Ovary (tissue), 3 donors: ENCODE measurements around the gene CHRFAM7A.
"Not testable (repeated sequence)": the region's sequence is repeated elsewhere in the genome, so short reads cannot be mapped to it uniquely, and the experiment has no call there.

Experiments used
- EP300 ChIP-seq: sonication (generic); formaldehyde crosslinking; IDR thresholded peaks from one replicate; pipeline ENCODE4 v1.6.1; 2017; ENCODE audit warnings: antibody characterized with exemption
- POLR2A ChIP-seq: fragments of 450-650 bp; IDR thresholded peaks from one replicate; pipeline ENCODE4 v1.6.1; 2017; ENCODE audit warnings: antibody characterized with exemption, mild to moderate bottlenecking, moderate library complexity
- TF ChIP-seq, protein P1 (sequence below), 3 donors: fragments of 450-650 bp in 2 of 3; fragments of 200-600 bp in 1 of 3; IDR thresholded peaks; one replicate each; pipeline versions ENCODE4 v1.5.1 to v1.8.0; 2016 to 2022; ENCODE audit warnings: antibody characterized with exemption in 3 of 3, mild to moderate bottlenecking in 1 of 3
- donor health status: DM: no; HTN: no; CAD: no.

DNA sequence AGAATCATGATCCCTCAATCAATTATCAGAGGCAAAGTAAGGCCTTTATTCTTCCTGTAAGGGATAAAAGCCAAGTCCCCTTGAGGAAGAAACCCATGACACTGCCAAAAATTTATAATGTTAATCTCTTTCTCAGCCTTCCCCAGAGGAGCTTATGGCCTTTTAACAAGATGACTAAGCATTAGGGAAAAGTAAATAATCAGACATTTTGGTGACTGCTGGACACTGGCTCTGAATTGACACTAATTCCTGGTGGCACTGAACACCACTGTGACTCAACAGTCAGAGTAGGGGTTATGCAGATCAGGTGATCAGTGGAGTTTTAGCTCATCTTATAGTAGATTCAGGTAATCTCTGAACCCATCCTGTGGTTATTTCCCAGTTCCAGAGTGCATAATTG is 82.8 kb downstream of the CHRFAM7A start:
- TF ChIP-seq, protein P1, sequence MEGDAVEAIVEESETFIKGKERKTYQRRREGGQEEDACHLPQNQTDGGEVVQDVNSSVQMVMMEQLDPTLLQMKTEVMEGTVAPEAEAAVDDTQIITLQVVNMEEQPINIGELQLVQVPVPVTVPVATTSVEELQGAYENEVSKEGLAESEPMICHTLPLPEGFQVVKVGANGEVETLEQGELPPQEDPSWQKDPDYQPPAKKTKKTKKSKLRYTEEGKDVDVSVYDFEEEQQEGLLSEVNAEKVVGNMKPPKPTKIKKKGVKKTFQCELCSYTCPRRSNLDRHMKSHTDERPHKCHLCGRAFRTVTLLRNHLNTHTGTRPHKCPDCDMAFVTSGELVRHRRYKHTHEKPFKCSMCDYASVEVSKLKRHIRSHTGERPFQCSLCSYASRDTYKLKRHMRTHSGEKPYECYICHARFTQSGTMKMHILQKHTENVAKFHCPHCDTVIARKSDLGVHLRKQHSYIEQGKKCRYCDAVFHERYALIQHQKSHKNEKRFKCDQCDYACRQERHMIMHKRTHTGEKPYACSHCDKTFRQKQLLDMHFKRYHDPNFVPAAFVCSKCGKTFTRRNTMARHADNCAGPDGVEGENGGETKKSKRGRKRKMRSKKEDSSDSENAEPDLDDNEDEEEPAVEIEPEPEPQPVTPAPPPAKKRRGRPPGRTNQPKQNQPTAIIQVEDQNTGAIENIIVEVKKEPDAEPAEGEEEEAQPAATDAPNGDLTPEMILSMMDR (IDR thresholded peaks at IDR 0.05) = not testable (repeated sequence)
- not testable (repeated sequence) for TF ChIP-seq EP300, POLR2A
